ENCODE results near the gene SIGLEC9. TPM values are rescaled to one million over a fixed set of nuclear protein-coding genes. Genes with fewer than 3 reads are reported as not detected.

Gene SIGLEC9
- total and polyA plus RNA-seq, 2 of the 8 experiments (the other 6 are each of a cell fraction or from before 2014, with no cell fraction given): not detected

GRCh38 chr19:51161266-51161665 is 36.6 kb downstream of the SIGLEC9 start:
- Histone ChIP-seq H3K4me1 (replicated peaks in 1 of 4; ENCODE audit: control insufficient read depth in 3 of 4, insufficient read depth in 4 of 4, low read length in 3 of 4) (no peaks in the 10 kb centered on the region), H3K23ac (ENCODE audit: insufficient read length) (no peak overlapping the region), H4K20me1 (replicated peaks in 1 of 2; ENCODE audit: control insufficient read depth in 1 of 2, insufficient read depth in 2 of 2, low read length in 2 of 2) (no peaks in the 10 kb centered on the region), H3K9ac (replicated peaks in 1 of 4; ENCODE audit: extremely low read depth in 1 of 4, low read depth in 3 of 4, low read length in 3 of 4) (no peak overlapping the region), H3K27ac (ENCODE audit: low read depth, low read length) (no peak overlapping the region), H3K4me3 (ENCODE audit: extremely low read depth in 1 of 4, insufficient read depth in 2 of 4, low read depth in 3 of 4, low read length in 4 of 4) (no peak overlapping the region), H3K79me2 (ENCODE audit: control insufficient read depth in 1 of 2, insufficient read depth in 2 of 2, low read length in 2 of 2) (no peaks in the 10 kb centered on the region), H2BK15ac (ENCODE audit: low read length) (no peak overlapping the region), H2BK5ac (ENCODE audit: low read depth, low read length) (no peak overlapping the region), H3K14ac (ENCODE audit: insufficient read length) (no peak overlapping the region), H3K56ac (replicated peaks; ENCODE audit: insufficient read length, low read depth, low read length) (no peak overlapping the region), H3K4ac (replicated peaks; ENCODE audit: insufficient read length, low read depth, low read length) (no peak overlapping the region), H2BK20ac (ENCODE audit: low read length) (no peak overlapping the region), H2BK120ac (replicated peaks; ENCODE audit: low read depth, low read length) (no peak overlapping the region), H2AK5ac (ENCODE audit: low read depth, low read length) (no peak overlapping the region), H3K23me2 (ENCODE audit: low read depth, low read length) (no peaks in the 10 kb centered on the region), H3K18ac (ENCODE audit: extremely low read depth, low read length) (no peak overlapping the region), H3K27me3 (replicated peaks in 1 of 4; ENCODE audit: control insufficient read depth in 3 of 4, extremely low read depth in 1 of 4, insufficient read depth in 3 of 4, low read length in 3 of 4) (0 out of 7 replicates have a peak, but pooled peaks cover 0 to 3% (median 0%) of the 10 kb centered on the region in 4 experiments), H4K5ac (ENCODE audit: insufficient read length, low read depth, low read length) (no peak overlapping the region), H3K36me3 (ENCODE audit: control insufficient read depth in 2 of 4, insufficient read depth in 4 of 4, low read length in 3 of 4) (no peaks in the 10 kb centered on the region), H2AFZ (ENCODE audit: low read length) (no peak overlapping the region), H3K79me1 (ENCODE audit: low read depth, low read length) (no peaks in the 10 kb centered on the region), H4K8ac (ENCODE audit: extremely low read depth, insufficient read depth, low read length) (no peak overlapping the region), H3K4me2 (ENCODE audit: insufficient read depth in 1 of 2, low read depth in 2 of 2, low read length in 2 of 2) (no peak overlapping the region), H2BK12ac (ENCODE audit: low read depth, low read length) (no peak overlapping the region), H3K9me3 (ENCODE audit: insufficient read depth in 2 of 2, low read depth in 1 of 2, low read length in 1 of 2) (no peaks in the 10 kb centered on the region), H4K91ac (replicated peaks; ENCODE audit: insufficient read length, low read length) (no peak overlapping the region)
- FAIRE-seq (no peak), DNase-seq (ENCODE audit: low read depth in 1 of 2, low spot score in 2 of 2) (no peak)
- TF ChIP-seq GABPA (IDR thresholded peaks at IDR 0.05; ENCODE audit: borderline replicate concordance, insufficient read depth, low read length) (no peak), KDM1A (IDR thresholded peaks at IDR 0.05; ENCODE audit: borderline replicate concordance, low read length) (no peak), RBBP5 (IDR thresholded peaks at IDR 0.05; ENCODE audit: borderline replicate concordance, low read depth, low read length) (no peak), KDM5A (IDR thresholded peaks at IDR 0.05; ENCODE audit: low read length) (no peak), JUND (IDR thresholded peaks at IDR 0.05; ENCODE audit: low read length) (no peak), CREB1 (IDR thresholded peaks at IDR 0.05) (no peak)
- WGBS, 2 experiments (ENCODE audit: extremely low coverage in 1 of 2, insufficient coverage in 1 of 2, insufficient read length in 1 of 2, insufficient replicate concordance in 2 of 2, low coverage in 1 of 2, low lambda C conversion rate in 2 of 2, missing lambda C conversion rate in 1 of 2): 85% methylated on average over 1 of the region's 1 CpG; no CpG with 5 or more reads in 1 of the 2 experiments
- POLR2A ChIA-PET (ENCODE audit: partially characterized antibody): interaction anchor here (0.6 kb wide), 1 partner anchor 500 kb away, joined by 3 read pairs; no protein-coding TSS in a partner anchor
- CTCF ChIA-PET (ENCODE audit: partially characterized antibody): interaction anchor here (1.1 to 3.5 kb wide), 2 partner anchors 96 to 98 kb away, joined by 5 to 13 read pairs; no protein-coding TSS in a partner anchor

All from H1 (cell line).